K562 (cell line): ENCODE measurements around the gene INTS13. TPM values are rescaled to one million over a fixed set of nuclear protein-coding genes. Genes with fewer than 3 reads are reported as not detected.
A peak's percentile ranks its signal among the peaks of the same experiment; 100 is the strongest.

ENCODE experiments used
- ADNP ChIP-seq: fragments of 200-800 bp; sonication (Bioruptor generic); IDR thresholded peaks from 2 replicates; pipeline ENCODE4 v1.6.1; 2016; ENCODE audit warnings: missing genetic modification characterization, missing compliant biosample characterization
- BCLAF1 ChIP-seq, 2 experiments: fragments of 450-650 bp in 1 of 2; IDR thresholded peaks; 2 replicates each; pipeline ENCODE4 v1.6.1; 2011 to 2017; ENCODE audit warnings: low read depth in 2 of 2, antibody characterized with exemption in 1 of 2, borderline replicate concordance in 1 of 2, low read length in 1 of 2, mild to moderate bottlenecking in 1 of 2, mixed read lengths in 1 of 2; ENCODE audit not compliant: control insufficient read depth in 1 of 2
- CREM ChIP-seq: IDR thresholded peaks from 2 replicates; pipeline ENCODE4 v1.6.1; 2014; ENCODE audit warnings: antibody characterized with exemption, low read depth
- HDGF ChIP-seq: fragments of 450-650 bp; IDR thresholded peaks from 2 replicates; pipeline ENCODE4 v1.6.1; 2016
- IRF1 ChIP-seq: sonication (generic); formaldehyde crosslinking; IDR thresholded peaks from 2 replicates; pipeline ENCODE4 v1.8.0; 2022; ENCODE audit warnings: missing genetic modification reagents, mild to moderate bottlenecking, borderline replicate concordance
- LCOR ChIP-seq: sonication (generic); formaldehyde crosslinking; IDR thresholded peaks from 2 replicates; pipeline ENCODE4 v1.8.0; 2022; ENCODE audit warnings: mild to moderate bottlenecking, missing genetic modification reagents
- MAFF ChIP-seq: IDR thresholded peaks from 2 replicates; pipeline ENCODE4 v1.6.1; 2012; ENCODE audit warnings: low read length, improper control_type of control experiment
- NELFE ChIP-seq: IDR thresholded peaks from 2 replicates; pipeline ENCODE4 v1.6.1; 2011; ENCODE audit warnings: mild to moderate bottlenecking; ENCODE audit not compliant: insufficient read depth, insufficient read length
- NR3C1 ChIP-seq: sonication (generic); formaldehyde crosslinking; IDR thresholded peaks from 2 replicates; pipeline ENCODE4 v1.8.1; 2022; ENCODE audit warnings: missing genetic modification reagents
- PREB ChIP-seq: sonication (generic); formaldehyde crosslinking; IDR thresholded peaks from 2 replicates; pipeline ENCODE4 v1.8.1; 2023; ENCODE audit warnings: mild to moderate bottlenecking, missing genetic modification reagents
- THRA ChIP-seq: fragments of 450-650 bp; IDR thresholded peaks from 2 replicates; pipeline ENCODE4 v1.6.1; 2017; ENCODE audit warnings: mild to moderate bottlenecking, moderate library complexity
- ZKSCAN8 ChIP-seq: fragments of 200-800 bp; sonication (Bioruptor generic); IDR thresholded peaks from 2 replicates; pipeline ENCODE4 v1.6.1; 2016; ENCODE audit warnings: missing genetic modification characterization, missing compliant biosample characterization
- ZNF212 ChIP-seq: fragments of 450-650 bp; formaldehyde crosslinking; IDR thresholded peaks from 2 replicates; pipeline ENCODE4 v1.4.0; 2020; ENCODE audit warnings: mild to moderate bottlenecking
- ZNF316 ChIP-seq: fragments of 450-650 bp; IDR thresholded peaks from 2 replicates; pipeline ENCODE4 v1.6.1; 2016
- ZNF551 ChIP-seq: fragments of 250-450 bp; sonication (Bioruptor Pico); IDR thresholded peaks from 2 replicates; pipeline ENCODE4 v1.5.0; 2021; ENCODE audit warnings: mild to moderate bottlenecking, moderate library complexity
- polyA plus RNA-seq, 8 experiments: library from polyadenylated mRNA; depleted of rRNA in 4 of 8; stranded (reverse) in 5 of 8; unstranded in 3 of 8; fragments of >200 nt; fragmentation: Nextera tagmentation in 2 of 8; fragmentation: Illumina TruSeq in 1 of 8; extraction: Ambion mirVana in 2 of 8; extraction: Trizol in 1 of 8; gene quantifications; 2 replicates each; pipeline versions ENCODE4 v1.2.1 to v1.2.3, GENCODE V29; 2011 to 2014; ENCODE audit warnings: inconsistent platforms in 1 of 8, missing spikeins in 1 of 8
- total RNA-seq, 7 experiments: library from RNA; depleted of rRNA in 6 of 7; stranded (reverse); fragments of >200 nt in 6 of 7; fragmentation: Illumina TruSeq in 2 of 7; extraction: Trizol in 2 of 7; gene quantifications; 2 replicates each; pipeline versions ENCODE4 v1.2.1 to v1.2.3, GENCODE V29; 2011 to 2021; ENCODE audit warnings: low replicate concordance in 1 of 7

The INTS13 gene
- total and polyA plus RNA-seq, 9 of the 15 experiments (the other 6 are each of a cell fraction or from before 2014, with no cell fraction given) = 48.3 to 91.8 (median 78.1) TPM

- TF ChIP-seq NELFE (no peak), LCOR (CRISPR knock-in tag) (no peak), ZKSCAN8 (no peak), ADNP (tag) (no peak), ZNF212 (CRISPR knock-in tag) (no peak), PREB (CRISPR knock-in tag) (no peak), BCLAF1 (IDR thresholded peaks at IDR 0.05; ENCODE audit: borderline replicate concordance in 1 of 2, control insufficient read depth in 1 of 2, low read depth in 2 of 2, low read length in 1 of 2) (no peak), THRA (no peak), HDGF (no peak), IRF1 (CRISPR knock-in tag) (no peak), ZNF316 (peak; percentile 81), NR3C1 (no peak), ZNF551 (CRISPR knock-in tag) (no peak), CREM (no peak), MAFF (peak; percentile 75)
These were observed 42.1 kb downstream of the INTS13 start (continued) for GRCh38 chr12:26895672-26896071.
